Ovary (tissue), 9 donors: ENCODE data around the gene CTNNAL1. TPM values are rescaled to one million over a fixed set of nuclear protein-coding genes. Genes with fewer than 3 reads are reported as not detected.

Experiments
- DNase-seq, 5 donors: peaks; one replicate each; pipeline ENCODE4 v3.0.0-alpha.2; 2019 to 2020
- H3K27ac ChIP-seq, 2 donors: fragments of 200-600 bp; one replicate each; pipeline versions ENCODE4 v1.5.1 to v1.8.0; 2019 to 2022
- H3K27me3 ChIP-seq: fragments of 200-600 bp; one replicate; pipeline ENCODE4 v1.8.0; 2022
- H3K36me3 ChIP-seq: fragments of 200-600 bp; sonication (generic); one replicate; pipeline ENCODE4 v1.5.1; 2019
- H3K4me1 ChIP-seq: one replicate; pipeline ENCODE4 v1.8.1; 2013; ENCODE audit warnings: mild to moderate bottlenecking, moderate library complexity; ENCODE audit not compliant: insufficient read depth
- H3K4me3 ChIP-seq: fragments of 200-600 bp; sonication (generic); one replicate; pipeline ENCODE4 v1.5.1; 2017
- H3K9me3 ChIP-seq, 2 donors: fragments of 200-600 bp in 1 of 2; sonication (generic) in 1 of 2; one replicate each; pipeline versions ENCODE4 v1.5.1 to v1.8.1; 2013 to 2019; ENCODE audit warnings: mild to moderate bottlenecking in 1 of 2, moderate library complexity in 1 of 2
- CTCF ChIP-seq, 3 donors: fragments of 450-650 bp in 2 of 3; fragments of 200-600 bp in 1 of 3; IDR thresholded peaks; one replicate each; pipeline versions ENCODE4 v1.5.1 to v1.8.0; 2016 to 2022; ENCODE audit warnings: antibody characterized with exemption in 3 of 3, mild to moderate bottlenecking in 1 of 3
- EP300 ChIP-seq: sonication (generic); formaldehyde crosslinking; IDR thresholded peaks from one replicate; pipeline ENCODE4 v1.6.1; 2017; ENCODE audit warnings: antibody characterized with exemption
- POLR2A ChIP-seq: fragments of 450-650 bp; IDR thresholded peaks from one replicate; pipeline ENCODE4 v1.6.1; 2017; ENCODE audit warnings: antibody characterized with exemption, mild to moderate bottlenecking, moderate library complexity
- WGBS, 3 donors: extraction: QIAGEN DNeasy Blood & Tissue Kit in 1 of 3; methylation state at CpG; one replicate each; pipeline versions ENCODE4 v1.1.5 to v1.1.7; 2013 to 2017; 5-methylcytosine and 5-hydroxymethylcytosine counted together
- intact Hi-C, 4 donors: fragments of 100-400 bp; cut with DNase I; formaldehyde crosslinking; loops; one replicate each; pipeline versions ENCODE4 v1.11.0 to v1.15.1; 2022 to 2023
- polyA plus RNA-seq, 2 donors: library from polyadenylated mRNA; stranded (reverse); fragments of 200-250 nt in 1 of 2; fragments of 350-450 nt in 1 of 2; fragmentation: Illumina TruSeq in 1 of 2; extraction: RNeasy Lipid Tissue Mini Kit (QIAGEN cat#74804) in 1 of 2; gene quantifications; one replicate each; pipeline ENCODE4 v1.2.3, GENCODE V29; 2013 to 2014
- total RNA-seq, 7 donors: library from RNA; depleted of rRNA in 2 of 7; stranded (reverse); fragments of >200 nt in 2 of 7; fragmentation: NEBNext Ultra II Directional in 3 of 7; extraction: Animal tissue kit (Norgen Biotek cat#: 25700) in 3 of 7; gene quantifications; one replicate each; pipeline versions ENCODE4 v1.1.0 to v1.2.4, GENCODE V29; 2016 to 2023
- donor health status: DM: no; HTN: no; CAD: no; lungs with moderate emphysema.
- donor health status: DM: no; HTN: no; CAD: no.
- donor health status: Bipolar disorder and iron deficiency.
- donor health status: DM: yes; HTN: yes; CAD: no.
- donor health status: DM: no; HTN: no; CAD: no.
- donor health status: DM: yes; HTN: yes; CAD: no.

The CTNNAL1 gene
- total and polyA plus RNA-seq, 9 donors = 82.4 to 238 (median 137) TPM

DNA sequence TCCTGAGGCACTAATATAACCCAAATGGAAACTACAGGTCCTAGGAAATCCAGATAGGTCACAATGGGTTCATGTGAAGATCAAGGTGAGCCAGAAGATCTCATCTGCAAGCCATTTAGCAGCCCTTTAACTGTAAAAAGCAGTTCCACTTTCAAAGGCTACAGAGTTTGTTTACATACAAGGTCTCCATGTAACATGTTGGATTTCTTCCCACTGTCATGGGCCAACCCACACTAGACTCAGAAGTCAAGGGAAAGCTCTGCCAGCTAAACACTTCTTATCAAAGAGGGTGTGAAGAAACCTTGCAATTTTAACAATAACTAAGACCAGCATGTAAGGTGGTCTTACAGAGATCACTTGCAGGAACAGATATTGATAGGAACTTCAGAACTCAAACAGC lies 3.8 kb upstream of the CTNNAL1 start:
- TF ChIP-seq EP300 = no peak
- TF ChIP-seq CTCF (IDR thresholded peaks at IDR 0.05) = no peak
- no peak for TF ChIP-seq POLR2A
- intact Hi-C loops = loop anchor here in 3 of 4 donors (10.0 kb wide), 1 partner anchor 98 kb away; the partner anchor contains the start of gene TMEM245 (in 3 of the 3)
- peaks cover 19% of the 10 kb centered on the region for H3K4me1 ChIP-seq
- H3K27me3 ChIP-seq = no peaks in the 10 kb centered on the region
- DNase-seq = no peak
- H3K27ac ChIP-seq = peak overlapping the region in 1 of 2 donors; percentile 6
- H3K9me3 ChIP-seq = no peaks in the 10 kb centered on the region
- no peak overlapping the region for H3K4me3 ChIP-seq
- no peaks in the 10 kb centered on the region for H3K36me3 ChIP-seq

GRCh38 chr9:109016132-109016531 lies 2.8 kb upstream of the CTNNAL1 start:
- 87 to 96% (median 93%) methylated on average over 1 of the region's 1 CpG for WGBS, 3 donors

GRCh38 chr9:109014608-109015280 lies 1.4 kb upstream of the CTNNAL1 start:
- Histone ChIP-seq H3K4me3 (no peak overlapping the region), H3K27me3 (no peaks in the 10 kb centered on the region), H3K9me3 (no peaks in the 10 kb centered on the region), H3K27ac (peak overlapping the region; percentile 91 to 97), H3K36me3 (no peaks in the 10 kb centered on the region), H3K4me1 (peaks cover 19% of the 10 kb centered on the region)
- intact Hi-C loops = loop anchor here in 3 of 4 donors (2.0 to 10.0 kb wide), 2 partner anchors 14 to 100 kb away; partner anchors contain the start of gene TMEM245 (in 3 of the 3)
- no peak for DNase-seq
- no peak for TF ChIP-seq POLR2A
- TF ChIP-seq CTCF (IDR thresholded peaks at IDR 0.05) = no peak
- no peak for TF ChIP-seq EP300
- 51 to 65% (median 52%) methylated on average over 7 of the region's 7 CpGs for WGBS, 3 donors

More at GRCh38 chr9:109016132-109016531, 2.8 kb upstream of the CTNNAL1 start:
- Histone ChIP-seq H3K4me3 (no peak overlapping the region), H3K27me3 (no peaks in the 10 kb centered on the region), H3K4me1 (peaks cover 19% of the 10 kb centered on the region), H3K36me3 (no peaks in the 10 kb centered on the region), H3K27ac (no peak overlapping the region), H3K9me3 (no peaks in the 10 kb centered on the region)
- intact Hi-C loops = loop anchor here in 3 of 4 donors (10.0 kb wide), 1 partner anchor 99 kb away; the partner anchor contains the start of gene TMEM245 (in 3 of the 3)
- TF ChIP-seq POLR2A (no peak), CTCF (IDR thresholded peaks at IDR 0.05) (no peak), EP300 (no peak)
- DNase-seq = no peak

- Histone ChIP-seq H3K9me3 (no peaks in the 10 kb centered on the region), H3K27ac (peak overlapping the region; percentile 91 to 97), H3K4me3 (peak overlapping the region; percentile 97), H3K36me3 (no peaks in the 10 kb centered on the region), H3K4me1 (peaks cover 19% of the 10 kb centered on the region), H3K27me3 (no peaks in the 10 kb centered on the region)
- 0 to 6% (median 2%) methylated on average over 16 to 19 of the region's 19 CpGs for WGBS, 3 donors
- intact Hi-C loops = loop anchor here in 3 of 4 donors (1.0 to 10.0 kb wide), 3 partner anchors 15 to 101 kb away; partner anchors contain the start of genes TMEM245 (in 3 of the 3), ABITRAM (in 1 of the 3) and ELP1 (in 1 of the 3)
- DNase-seq = peak; percentile 56 to 76 (median 65)
- no peak for TF ChIP-seq CTCF (IDR thresholded peaks at IDR 0.05)
These were observed 644 bp upstream of the CTNNAL1 start for GRCh38 chr9:109013679-109014607.
